ENCODE results near the gene MYO10.

GRCh38 chr5:16889203-16889971, 46.7 kb downstream of the MYO10 start:
- TF ChIP-seq EP300 (IDR thresholded peaks at IDR 0.05; ENCODE audit: borderline replicate concordance) (no peak), NFIC (IDR thresholded peaks at IDR 0.05) (no peak), REST (IDR thresholded peaks at IDR 0.05; ENCODE audit: low read depth) (no peak), CREB1 (IDR thresholded peaks at IDR 0.05; ENCODE audit: low read depth) (no peak), MAX (IDR thresholded peaks at IDR 0.05) (no peak)
